Parathyroid adenoma (tissue), 2 donors: ENCODE measurements around the gene TNK2.
"Not testable (repeated sequence)": the region's sequence is repeated elsewhere in the genome, so short reads cannot be mapped to it uniquely, and the experiment has no call there.

Experiments used
- H2AFZ ChIP-seq: fragments of 300-600 bp; sonication (generic); one replicate; pipeline ENCODE4 v1.7.0; 2017; ENCODE audit warnings: antibody characterized with exemption, mild to moderate bottlenecking
- H3K27ac ChIP-seq: fragments of 300-600 bp; sonication (generic); one replicate; pipeline ENCODE4 v1.7.0; 2017
- H3K27me3 ChIP-seq: fragments of 300-600 bp; sonication (generic); one replicate; pipeline ENCODE4 v1.7.0; 2017; ENCODE audit warnings: low read length; ENCODE audit not compliant: control insufficient read depth, insufficient read depth
- H3K36me3 ChIP-seq: fragments of 300-600 bp; sonication (generic); one replicate; pipeline ENCODE4 v1.7.0; 2017; ENCODE audit warnings: low read length; ENCODE audit not compliant: control insufficient read depth, insufficient read depth
- H3K4me1 ChIP-seq: fragments of 300-600 bp; sonication (generic); one replicate; pipeline ENCODE4 v1.7.0; 2017; ENCODE audit warnings: control low read depth
- H3K4me2 ChIP-seq: fragments of 300-600 bp; sonication (generic); one replicate; pipeline ENCODE4 v1.7.0; 2017; ENCODE audit warnings: low read length
- H3K4me3 ChIP-seq: fragments of 300-600 bp; sonication (generic); one replicate; pipeline ENCODE4 v1.7.0; 2017; ENCODE audit warnings: low read depth, low read length
- H3K79me2 ChIP-seq: fragments of 300-600 bp; sonication (generic); one replicate; pipeline ENCODE4 v1.7.0; 2017; ENCODE audit warnings: control low read depth
- H3K9ac ChIP-seq: fragments of 300-600 bp; sonication (generic); one replicate; pipeline ENCODE4 v1.7.0; 2017; ENCODE audit warnings: mild to moderate bottlenecking
- H3K9me3 ChIP-seq: fragments of 300-600 bp; sonication (generic); one replicate; pipeline ENCODE4 v1.7.0; 2017; ENCODE audit warnings: low read length; ENCODE audit not compliant: control insufficient read depth
- TF ChIP-seq, protein P1 (sequence below): fragments of 300-600 bp; sonication (generic); IDR thresholded peaks from one replicate; pipeline ENCODE4 v1.7.0; 2017; ENCODE audit warnings: antibody characterized with exemption, mild to moderate bottlenecking
- donor health status: primary hyperparathyroidism.

TNK2 gene

GRCh38 chr3:195867631-195868335, 40.6 kb downstream of the TNK2 start:
- Histone ChIP-seq H3K27me3 (no peaks in the 10 kb centered on the region), H3K27ac (no peak overlapping the region), H3K79me2 (no peaks in the 10 kb centered on the region), H3K36me3 (no peaks in the 10 kb centered on the region), H3K9ac (no peak overlapping the region), H3K4me2 (no peak overlapping the region), H3K4me1 (no peaks in the 10 kb centered on the region), H3K9me3 (no peaks in the 10 kb centered on the region), H3K4me3 (no peak overlapping the region), H2AFZ (no peak overlapping the region)
- TF ChIP-seq, protein P1, sequence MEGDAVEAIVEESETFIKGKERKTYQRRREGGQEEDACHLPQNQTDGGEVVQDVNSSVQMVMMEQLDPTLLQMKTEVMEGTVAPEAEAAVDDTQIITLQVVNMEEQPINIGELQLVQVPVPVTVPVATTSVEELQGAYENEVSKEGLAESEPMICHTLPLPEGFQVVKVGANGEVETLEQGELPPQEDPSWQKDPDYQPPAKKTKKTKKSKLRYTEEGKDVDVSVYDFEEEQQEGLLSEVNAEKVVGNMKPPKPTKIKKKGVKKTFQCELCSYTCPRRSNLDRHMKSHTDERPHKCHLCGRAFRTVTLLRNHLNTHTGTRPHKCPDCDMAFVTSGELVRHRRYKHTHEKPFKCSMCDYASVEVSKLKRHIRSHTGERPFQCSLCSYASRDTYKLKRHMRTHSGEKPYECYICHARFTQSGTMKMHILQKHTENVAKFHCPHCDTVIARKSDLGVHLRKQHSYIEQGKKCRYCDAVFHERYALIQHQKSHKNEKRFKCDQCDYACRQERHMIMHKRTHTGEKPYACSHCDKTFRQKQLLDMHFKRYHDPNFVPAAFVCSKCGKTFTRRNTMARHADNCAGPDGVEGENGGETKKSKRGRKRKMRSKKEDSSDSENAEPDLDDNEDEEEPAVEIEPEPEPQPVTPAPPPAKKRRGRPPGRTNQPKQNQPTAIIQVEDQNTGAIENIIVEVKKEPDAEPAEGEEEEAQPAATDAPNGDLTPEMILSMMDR, result no peak

- TF ChIP-seq, protein P1, result no peak
- no peak overlapping the region for H3K4me3 ChIP-seq
- H3K4me2 ChIP-seq, result no peak overlapping the region
- H3K9me3 ChIP-seq, result no peaks in the 10 kb centered on the region
- H3K9ac ChIP-seq, result no peak overlapping the region
- H3K27me3 ChIP-seq, result no peaks in the 10 kb centered on the region
- no peaks in the 10 kb centered on the region for H3K36me3 ChIP-seq
- H3K4me1 ChIP-seq, result no peaks in the 10 kb centered on the region
- H3K27ac ChIP-seq, result no peak overlapping the region
- no peaks in the 10 kb centered on the region for H3K79me2 ChIP-seq
- H2AFZ ChIP-seq, result no peak overlapping the region
Observed at GRCh38 chr3:195866686-195867511, 41.5 kb downstream of the TNK2 start.

GRCh38 chr3:195865752-195866151, 42.6 kb downstream of the TNK2 start:
- H3K4me2 ChIP-seq, result no peak overlapping the region
- H3K9ac ChIP-seq, result no peak overlapping the region
- TF ChIP-seq, protein P1, result no peak
- H2AFZ ChIP-seq, result no peak overlapping the region
- no peaks in the 10 kb centered on the region for H3K27me3 ChIP-seq
- H3K4me3 ChIP-seq, result no peak overlapping the region
- H3K36me3 ChIP-seq, result no peaks in the 10 kb centered on the region
- no peak overlapping the region for H3K27ac ChIP-seq
- no peaks in the 10 kb centered on the region for H3K4me1 ChIP-seq
- H3K79me2 ChIP-seq, result no peaks in the 10 kb centered on the region
- no peaks in the 10 kb centered on the region for H3K9me3 ChIP-seq

- Histone ChIP-seq H3K27me3 (no peaks in the 10 kb centered on the region), H3K79me2 (no peaks in the 10 kb centered on the region), H3K4me3 (no peak overlapping the region), H3K4me1 (no peaks in the 10 kb centered on the region), H3K36me3 (no peaks in the 10 kb centered on the region), H3K9me3 (no peaks in the 10 kb centered on the region), H3K9ac (no peak overlapping the region), H2AFZ (no peak overlapping the region), H3K4me2 (no peak overlapping the region), H3K27ac (no peak overlapping the region)
- TF ChIP-seq, protein P1, result peak; percentile 71
Observed at GRCh38 chr3:195863121-195864061, 45.0 kb downstream of the TNK2 start.

DNA sequence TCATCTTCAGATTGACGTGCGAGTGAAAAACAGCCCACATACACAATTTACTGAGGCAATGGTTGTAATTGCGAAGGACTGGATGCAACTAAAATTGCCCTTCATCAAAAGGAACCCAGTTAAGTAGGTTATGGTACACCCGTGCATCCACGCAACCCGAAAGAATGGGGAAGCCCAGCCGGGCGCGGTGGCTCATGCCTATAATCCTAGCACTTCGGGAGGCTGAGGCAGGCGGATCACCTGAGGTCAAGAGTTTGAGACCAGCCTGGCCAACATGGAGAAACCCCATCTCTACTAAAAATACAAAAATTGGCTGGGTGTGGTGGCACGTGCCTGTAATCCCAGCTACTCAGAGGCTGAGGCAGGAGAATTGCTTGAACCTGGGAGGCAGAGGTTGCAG, 46.0 kb downstream of the TNK2 start:
- H3K4me1 ChIP-seq, H3K4me3 ChIP-seq, H3K9me3 ChIP-seq, H3K4me2 ChIP-seq, H2AFZ ChIP-seq, H3K27ac ChIP-seq, H3K79me2 ChIP-seq, H3K27me3 ChIP-seq, H3K36me3 ChIP-seq, H3K9ac ChIP-seq: not testable (repeated sequence)
